ENCODE data around the gene GTF2IRD1.
"Not testable (repeated sequence)": the region's sequence is repeated elsewhere in the genome, so short reads cannot be mapped to it uniquely, and the experiment has no call there.

GTF2IRD1 gene

GRCh38 chr7:74470504-74470903 is 16.8 kb downstream of the GTF2IRD1 start:
- DNase-seq = no peak

GRCh38 chr7:74473116-74473515 is 19.4 kb downstream of the GTF2IRD1 start:
- DNase-seq = no peak

- DNase-seq = no peak
These were observed 20.7 kb downstream of the GTF2IRD1 start for GRCh38 chr7:74474271-74474865.

- DNase-seq = no peak
These were observed 21.7 kb downstream of the GTF2IRD1 start for GRCh38 chr7:74475243-74475986.

- no peak for DNase-seq
These were observed 22.3 kb downstream of the GTF2IRD1 start for GRCh38 chr7:74475987-74476350.

GRCh38 chr7:74476626-74477025 is 22.9 kb downstream of the GTF2IRD1 start:
- DNase-seq = no peak

- DNase-seq = no peak
These were observed 25.0 kb downstream of the GTF2IRD1 start for GRCh38 chr7:74478671-74479065.

- peak; percentile 83 for DNase-seq
These were observed 25.5 kb downstream of the GTF2IRD1 start for GRCh38 chr7:74479066-74479781.

- DNase-seq = peak; percentile 91
These were observed 26.5 kb downstream of the GTF2IRD1 start for GRCh38 chr7:74479961-74480829.

- no peak for DNase-seq
These were observed 27.2 kb downstream of the GTF2IRD1 start for GRCh38 chr7:74480861-74481417.

- no peak for DNase-seq
These were observed 27.9 kb downstream of the GTF2IRD1 start for GRCh38 chr7:74481458-74482196.

- DNase-seq = no peak
These were observed 28.4 kb downstream of the GTF2IRD1 start for GRCh38 chr7:74482197-74482467.

- no peak for DNase-seq
These were observed 29.1 kb downstream of the GTF2IRD1 start for GRCh38 chr7:74482629-74483401.

- no peak for DNase-seq
These were observed 30.0 kb downstream of the GTF2IRD1 start for GRCh38 chr7:74483402-74484336.

- no peak for DNase-seq
These were observed 31.9 kb downstream of the GTF2IRD1 start for GRCh38 chr7:74485611-74486010.

- not testable (repeated sequence) for DNase-seq
These were observed 34.9 kb downstream of the GTF2IRD1 start for GRCh38 chr7:74488518-74489030.

- DNase-seq = no peak
These were observed 36.6 kb downstream of the GTF2IRD1 start for GRCh38 chr7:74489997-74490945.

- DNase-seq = not testable (repeated sequence)
These were observed 37.8 kb downstream of the GTF2IRD1 start for GRCh38 chr7:74491490-74491889.

- DNase-seq = no peak
These were observed 39.6 kb downstream of the GTF2IRD1 start for GRCh38 chr7:74493295-74493694.

Measured in NCI-H1092 (cell line).